Neuronal stem cell (in vitro differentiated cells): Measurements from ENCODE around the gene AGO3.

ENCODE experiments used
- DNase-seq: peaks from one replicate; pipeline ENCODE4 v3.0.0-alpha.2; 2013; ENCODE audit warnings: low spot score
- H2AFZ ChIP-seq: one replicate; pipeline ENCODE4 v1.6.1; 2013; ENCODE audit warnings: mild to moderate bottlenecking, low read length, inconsistent platforms
- H2AK5ac ChIP-seq: 2 replicates; pipeline ENCODE4 v1.6.1; 2013; ENCODE audit warnings: low read depth, mild to moderate bottlenecking, inconsistent platforms, low read length, moderate library complexity, mixed read lengths
- H2BK120ac ChIP-seq: 2 replicates; pipeline ENCODE4 v1.6.1; 2013; ENCODE audit warnings: low read depth, mild to moderate bottlenecking, inconsistent platforms, low read length, moderate library complexity, mixed read lengths
- H2BK12ac ChIP-seq: one replicate; pipeline ENCODE4 v1.6.1; 2013; ENCODE audit warnings: low read length, inconsistent platforms
- H2BK15ac ChIP-seq: 2 replicates; pipeline ENCODE4 v1.6.1; 2013; ENCODE audit warnings: mild to moderate bottlenecking, low read length, inconsistent platforms, mixed read lengths
- H2BK5ac ChIP-seq: one replicate; pipeline ENCODE4 v1.6.1; 2013; ENCODE audit warnings: inconsistent platforms, mild to moderate bottlenecking, low read length, moderate library complexity
- H3K14ac ChIP-seq: one replicate; pipeline ENCODE4 v1.6.1; 2013; ENCODE audit warnings: low read length, inconsistent platforms
- H3K18ac ChIP-seq: 2 replicates; pipeline ENCODE4 v1.6.1; 2013; ENCODE audit warnings: low read length, inconsistent platforms
- H3K23ac ChIP-seq: 2 replicates; pipeline ENCODE4 v1.6.1; 2013; ENCODE audit warnings: low read depth, mild to moderate bottlenecking, mixed read lengths, low read length, inconsistent platforms; ENCODE audit not compliant: poor library complexity
- H3K27ac ChIP-seq: replicated peaks from 3 replicates; pipeline ENCODE4 v1.5.1; 2013; ENCODE audit warnings: low read length, inconsistent platforms
- H3K27me3 ChIP-seq, 3 experiments: 2 replicates each; pipeline ENCODE4 v1.6.1; 2013; ENCODE audit warnings: low read length in 3 of 3, mild to moderate bottlenecking in 2 of 3, inconsistent platforms in 1 of 3, low read depth in 1 of 3, mixed read lengths in 1 of 3, moderate library complexity in 1 of 3; ENCODE audit not compliant: control insufficient read depth in 3 of 3, insufficient read depth in 3 of 3
- H3K36me3 ChIP-seq, 2 donors: replicated peaks in 1 of 2; 2 replicates each; pipeline ENCODE4 v1.6.1; 2013; ENCODE audit warnings: low read length in 2 of 2; ENCODE audit not compliant: control insufficient read depth in 2 of 2, insufficient read depth in 2 of 2
- H3K4ac ChIP-seq: 2 replicates; pipeline ENCODE4 v1.6.1; 2013; ENCODE audit warnings: inconsistent platforms, mild to moderate bottlenecking, low read length, moderate library complexity
- H3K4me1 ChIP-seq, 2 donors: 1 replicate in 1 of 2; 2 replicates in 1 of 2; pipeline ENCODE4 v1.6.1; 2013; ENCODE audit warnings: low read length in 2 of 2, low read depth in 1 of 2; ENCODE audit not compliant: control insufficient read depth in 2 of 2, insufficient read depth in 1 of 2
- H3K4me2 ChIP-seq: one replicate; pipeline ENCODE4 v1.6.1; 2013; ENCODE audit warnings: mild to moderate bottlenecking, low read length, inconsistent platforms; ENCODE audit not compliant: insufficient read depth, poor library complexity, severe bottlenecking
- H3K4me3 ChIP-seq, 2 donors: 2 replicates each; pipeline ENCODE4 v1.5.1; 2013; ENCODE audit warnings: low read length in 2 of 2, mild to moderate bottlenecking in 2 of 2, inconsistent platforms in 1 of 2, moderate library complexity in 1 of 2
- H3K79me1 ChIP-seq: one replicate; pipeline ENCODE4 v1.6.1; 2013; ENCODE audit warnings: low read depth, mild to moderate bottlenecking, inconsistent platforms, low read length, moderate library complexity
- H3K9ac ChIP-seq: one replicate; pipeline ENCODE4 v1.6.1; 2013; ENCODE audit warnings: mild to moderate bottlenecking, low read depth, low read length, inconsistent platforms; ENCODE audit not compliant: poor library complexity
- H3K9me3 ChIP-seq, 2 donors: replicated peaks in 1 of 2; 2 replicates each; pipeline versions ENCODE3 to v1.6.1; 2013; ENCODE audit warnings: low read length in 2 of 2, mild to moderate bottlenecking in 2 of 2, inconsistent platforms in 1 of 2, low read depth in 1 of 2, mixed read lengths in 1 of 2, moderate library complexity in 1 of 2; ENCODE audit not compliant: control insufficient read depth in 2 of 2, insufficient read depth in 1 of 2
- H4K8ac ChIP-seq: one replicate; pipeline ENCODE4 v1.6.1; 2013; ENCODE audit warnings: low read depth, mild to moderate bottlenecking, inconsistent platforms, low read length, moderate library complexity
- H4K91ac ChIP-seq: one replicate; pipeline ENCODE4 v1.6.1; 2013; ENCODE audit warnings: low read length, low read depth, mild to moderate bottlenecking, inconsistent platforms; ENCODE audit not compliant: poor library complexity
- WGBS, 2 donors: extraction: QIAGEN DNeasy Blood & Tissue Kit; methylation state at CpG; one replicate each; pipeline ENCODE4 v1.1.7; 2013; ENCODE audit warnings: missing lambda C conversion rate in 2 of 2, mixed read lengths in 1 of 2; ENCODE audit not compliant: insufficient read length in 2 of 2, insufficient replicate concordance in 1 of 2; ENCODE audit errors: extremely low coverage in 2 of 2; 5-methylcytosine and 5-hydroxymethylcytosine counted together

AGO3 gene

DNA sequence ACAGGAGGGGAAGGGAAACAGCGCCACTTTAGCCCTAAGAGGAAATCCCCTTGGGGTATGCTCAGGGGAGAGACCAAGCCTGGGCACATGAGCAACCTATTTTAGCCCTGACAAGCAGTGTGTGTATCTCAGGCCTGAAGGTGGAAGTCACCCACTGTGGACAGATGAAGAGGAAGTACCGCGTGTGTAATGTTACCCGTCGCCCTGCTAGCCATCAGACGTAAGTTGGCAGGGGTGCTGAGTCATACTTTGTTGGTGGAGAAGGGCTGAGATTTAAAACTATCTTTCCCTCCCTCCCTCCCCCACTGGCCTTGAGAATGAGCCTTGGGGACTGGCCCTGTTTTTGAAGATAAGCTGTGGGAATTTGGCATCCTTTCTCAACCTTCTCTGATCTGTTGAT, 36.7 kb upstream of the AGO3 start:
- peaks cover 4% of the 10 kb centered on the region for H3K79me1 ChIP-seq
- no peak overlapping the region for H3K4ac ChIP-seq
- no peak overlapping the region for H2BK5ac ChIP-seq
- H3K14ac ChIP-seq: no peak overlapping the region
- H3K9ac ChIP-seq: no peak overlapping the region
- H3K27me3 ChIP-seq: no peaks in the 10 kb centered on the region
- no peak overlapping the region for H2AFZ ChIP-seq
- no peak overlapping the region for H3K23ac ChIP-seq
- no peak overlapping the region for H2AK5ac ChIP-seq
- no peak overlapping the region for H3K4me3 ChIP-seq
- H3K4me2 ChIP-seq: no peak overlapping the region
- no peak overlapping the region for H2BK12ac ChIP-seq
- H3K36me3 ChIP-seq: peaks cover 26 to 97% of the 10 kb centered on the region in 2 donors
- no peak overlapping the region for H4K91ac ChIP-seq
- H3K27ac ChIP-seq: no peak overlapping the region
- no peak overlapping the region for H2BK120ac ChIP-seq
- no peaks in the 10 kb centered on the region for H3K4me1 ChIP-seq
- WGBS, 2 donors: no CpG with 5 or more reads among the region's 6 CpGs
- no peak for DNase-seq
- H3K9me3 ChIP-seq: no peaks in the 10 kb centered on the region
- H4K8ac ChIP-seq: no peak overlapping the region
- no peak overlapping the region for H2BK15ac ChIP-seq
- H3K18ac ChIP-seq: no peak overlapping the region

DNA sequence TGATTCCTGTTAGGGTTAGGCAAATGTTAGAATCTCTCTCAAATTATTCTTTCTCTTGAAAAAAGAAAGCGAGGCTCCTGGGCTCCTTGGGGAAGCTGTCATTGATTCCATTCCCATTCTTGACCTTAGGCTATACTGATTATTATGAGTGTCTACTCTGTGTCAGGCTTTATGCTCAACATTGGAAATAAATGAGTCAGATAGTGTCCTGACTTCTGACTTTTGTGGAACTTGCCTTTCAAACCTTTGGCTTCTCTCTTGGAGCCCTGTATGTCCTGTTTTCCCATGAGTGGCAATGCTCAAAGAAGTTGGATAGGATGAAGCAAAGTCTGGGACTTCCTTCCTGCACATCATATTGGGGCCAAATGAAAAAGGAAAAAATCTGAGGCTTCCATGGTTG, 36.2 kb upstream of the AGO3 start:
- Histone ChIP-seq H3K4ac (no peak overlapping the region), H3K4me2 (no peak overlapping the region), H3K23ac (no peak overlapping the region), H4K8ac (no peak overlapping the region), H3K4me1 (no peaks in the 10 kb centered on the region), H3K14ac (no peak overlapping the region), H3K18ac (no peak overlapping the region), H3K27ac (no peak overlapping the region), H3K9ac (no peak overlapping the region), H2BK15ac (no peak overlapping the region), H3K4me3 (no peak overlapping the region), H3K36me3 (peaks cover 25 to 98% of the 10 kb centered on the region in 2 donors), H3K27me3 (no peaks in the 10 kb centered on the region), H2BK5ac (no peak overlapping the region), H4K91ac (no peak overlapping the region), H2BK12ac (no peak overlapping the region), H2AFZ (no peak overlapping the region), H2BK120ac (no peak overlapping the region), H3K79me1 (peaks cover 2% of the 10 kb centered on the region), H3K9me3 (no peaks in the 10 kb centered on the region), H2AK5ac (no peak overlapping the region)
- no CpG with 5 or more reads among the region's 1 CpG for WGBS, 2 donors
- DNase-seq: no peak

DNA sequence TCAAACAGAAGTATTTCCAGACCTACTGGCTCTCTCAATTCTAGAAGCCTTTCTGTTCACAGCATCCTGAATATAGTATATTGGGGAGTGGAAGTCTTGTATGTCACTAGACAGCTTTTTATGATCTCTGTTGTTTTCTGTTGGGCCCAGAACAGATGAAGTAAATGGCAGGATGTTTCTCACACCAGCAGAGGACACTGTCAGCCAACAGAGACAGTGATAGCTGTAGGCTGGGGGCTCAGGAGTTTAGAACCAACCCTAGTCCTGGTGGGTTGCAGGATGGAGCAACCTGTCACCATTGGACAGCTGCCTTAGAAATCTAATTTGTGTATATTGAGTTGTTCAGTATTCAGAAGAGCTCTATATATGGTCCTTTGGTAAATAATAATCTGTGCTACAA, 31.0 kb upstream of the AGO3 start:
- no peaks in the 10 kb centered on the region for H3K4me1 ChIP-seq
- H3K9ac ChIP-seq: no peak overlapping the region
- no peak for DNase-seq
- H3K36me3 ChIP-seq: peaks cover 18 to 93% of the 10 kb centered on the region in 2 donors
- H2AFZ ChIP-seq: no peak overlapping the region
- no peaks in the 10 kb centered on the region for H3K79me1 ChIP-seq
- no peak overlapping the region for H2BK12ac ChIP-seq
- no peak overlapping the region for H3K4me3 ChIP-seq
- H3K18ac ChIP-seq: no peak overlapping the region
- H3K23ac ChIP-seq: no peak overlapping the region
- H3K4me2 ChIP-seq: no peak overlapping the region
- H4K91ac ChIP-seq: no peak overlapping the region
- no peak overlapping the region for H2BK15ac ChIP-seq
- H2AK5ac ChIP-seq: no peak overlapping the region
- no peaks in the 10 kb centered on the region for H3K27me3 ChIP-seq
- H3K4ac ChIP-seq: no peak overlapping the region
- H2BK120ac ChIP-seq: no peak overlapping the region
- no peak overlapping the region for H2BK5ac ChIP-seq
- H3K27ac ChIP-seq: no peak overlapping the region
- no peak overlapping the region for H3K14ac ChIP-seq
- no peaks in the 10 kb centered on the region for H3K9me3 ChIP-seq
- no peak overlapping the region for H4K8ac ChIP-seq

DNA sequence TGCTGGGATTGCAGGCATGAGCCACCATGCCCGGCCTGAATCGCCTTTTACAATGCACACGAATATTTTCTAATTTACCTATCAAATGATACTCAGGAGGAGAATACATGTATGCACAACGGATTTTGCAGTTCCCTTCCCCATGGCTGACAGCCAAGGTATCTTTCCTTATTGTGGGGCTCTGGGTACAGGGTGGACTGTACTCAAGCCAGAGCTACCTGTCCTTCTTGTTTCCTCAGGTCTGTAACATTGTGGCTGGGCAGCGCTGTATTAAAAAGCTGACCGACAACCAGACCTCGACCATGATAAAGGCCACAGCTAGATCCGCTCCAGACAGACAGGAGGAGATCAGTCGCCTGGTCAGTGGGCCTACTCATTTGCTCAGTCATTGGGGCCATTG, 29.7 kb upstream of the AGO3 start:
- H3K4me1 ChIP-seq: no peaks in the 10 kb centered on the region
- no CpG with 5 or more reads among the region's 9 CpGs for WGBS, 2 donors
- no peak overlapping the region for H2BK15ac ChIP-seq
- H2AFZ ChIP-seq: no peak overlapping the region
- H4K8ac ChIP-seq: no peak overlapping the region
- no peaks in the 10 kb centered on the region for H3K9me3 ChIP-seq
- H2BK12ac ChIP-seq: no peak overlapping the region
- no peak overlapping the region for H3K4ac ChIP-seq
- H3K27ac ChIP-seq: no peak overlapping the region
- H3K4me2 ChIP-seq: no peak overlapping the region
- no peak overlapping the region for H4K91ac ChIP-seq
- no peak overlapping the region for H3K14ac ChIP-seq
- H2AK5ac ChIP-seq: no peak overlapping the region
- no peak overlapping the region for H3K9ac ChIP-seq
- H3K4me3 ChIP-seq: no peak overlapping the region
- no peak overlapping the region for H3K18ac ChIP-seq
- H2BK5ac ChIP-seq: no peak overlapping the region
- no peak for DNase-seq
- no peak overlapping the region for H2BK120ac ChIP-seq
- H3K23ac ChIP-seq: no peak overlapping the region
- no peaks in the 10 kb centered on the region for H3K27me3 ChIP-seq
- H3K36me3 ChIP-seq: peaks cover 18 to 95% of the 10 kb centered on the region in 2 donors
- no peaks in the 10 kb centered on the region for H3K79me1 ChIP-seq
